ENCODE data around the gene EXT2.

Gene EXT2

DNA sequence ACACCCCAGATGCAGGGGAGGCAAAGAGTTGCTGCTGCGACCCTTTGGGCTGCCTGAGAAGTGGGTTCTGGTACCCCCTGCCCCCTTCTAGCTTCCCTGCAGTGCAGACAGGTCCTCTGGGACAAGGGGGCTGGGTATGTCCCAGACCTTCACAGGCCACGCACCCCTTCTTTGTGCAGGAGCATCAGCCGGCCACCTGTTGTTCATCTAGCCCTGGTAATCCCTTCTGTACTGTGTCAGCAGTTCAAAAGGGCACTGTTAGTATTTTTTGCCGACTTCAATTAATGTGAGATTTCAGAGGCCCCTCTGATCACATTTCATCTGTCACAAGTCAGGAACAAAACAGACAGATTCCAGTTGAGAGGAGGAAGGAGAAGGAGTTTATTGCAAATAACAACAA lies 164.6 kb downstream of the EXT2 start:
- in situ Hi-C loops (cut with MboI; ENCODE audit: low sequenced_read_pairs), result no loop called here

DNA sequence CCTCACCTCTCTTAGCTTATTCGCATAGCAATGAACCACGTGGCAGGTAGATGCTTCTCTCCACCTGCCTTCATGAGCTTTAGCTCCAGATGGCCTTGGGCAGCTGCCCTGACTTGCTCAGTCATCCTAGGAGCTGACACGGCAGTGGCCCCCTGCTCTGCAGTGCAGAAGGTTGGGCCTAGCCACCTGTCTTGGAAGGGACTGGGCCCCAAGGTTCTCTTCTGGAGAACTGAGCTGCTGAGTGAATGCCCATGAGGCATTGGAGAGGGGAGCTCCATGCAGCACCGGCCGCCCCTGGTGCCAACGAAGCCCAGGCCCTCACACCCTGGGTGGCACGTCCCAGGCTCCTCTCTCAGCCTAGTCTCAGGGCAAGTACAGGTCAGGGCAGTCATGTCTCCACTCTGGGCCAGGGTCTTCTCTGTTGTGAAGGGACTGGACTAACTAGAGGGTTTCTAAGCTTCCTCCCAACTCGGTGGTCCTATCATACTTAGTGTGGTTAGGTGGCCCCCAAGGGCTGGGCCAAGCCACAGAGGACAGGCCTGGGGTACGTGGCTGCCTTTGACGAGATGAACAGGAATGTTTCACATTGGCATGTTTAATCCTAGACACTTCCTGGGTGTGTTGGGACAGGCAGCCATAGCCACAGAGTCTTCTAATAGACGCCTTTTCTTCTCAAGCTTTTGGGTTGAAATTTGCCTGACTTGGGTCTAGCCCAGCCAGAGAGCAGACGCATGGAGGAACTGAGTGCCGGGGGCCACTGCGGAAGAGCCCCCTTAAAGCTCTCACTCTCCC lies 166.5 kb downstream of the EXT2 start:
- in situ Hi-C loops (cut with MboI; ENCODE audit: low sequenced_read_pairs), result no loop called here

DNA sequence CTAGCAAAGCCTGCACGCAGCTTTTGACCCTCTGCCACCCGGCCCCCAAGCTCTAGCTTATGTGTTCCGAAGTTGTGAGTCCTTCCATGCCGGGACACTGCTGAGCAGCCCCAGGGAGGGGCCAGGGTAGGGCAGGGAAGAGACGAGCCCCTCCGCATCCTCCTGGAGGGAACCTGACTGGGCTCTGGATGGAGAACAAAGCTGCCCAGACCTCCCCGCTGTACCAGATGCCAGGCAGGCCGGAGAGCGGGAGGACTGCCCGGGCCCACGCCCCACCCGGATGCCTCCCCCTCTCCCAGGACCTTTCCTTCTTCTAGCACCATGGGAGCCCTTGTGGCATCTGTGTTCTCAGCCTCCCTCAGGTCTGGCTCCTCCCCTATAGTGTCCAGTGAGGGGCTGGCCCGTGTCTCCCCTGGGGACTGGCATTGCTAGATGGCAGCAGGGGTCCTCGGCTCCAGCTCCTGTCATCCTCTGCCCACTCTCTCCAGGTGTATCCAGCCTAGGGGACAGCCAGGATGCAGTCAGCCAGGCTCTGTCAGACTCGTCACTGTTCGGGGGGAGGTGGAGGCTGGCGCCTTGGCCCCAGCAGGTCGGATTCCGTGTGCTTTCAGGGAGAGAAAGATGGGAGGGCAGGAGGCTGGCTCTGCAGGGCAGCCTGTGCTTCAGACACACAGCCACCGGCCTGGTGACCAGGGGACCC lies 168.4 kb downstream of the EXT2 start:
- in situ Hi-C loops (cut with MboI; ENCODE audit: low sequenced_read_pairs), result no loop called here

DNA sequence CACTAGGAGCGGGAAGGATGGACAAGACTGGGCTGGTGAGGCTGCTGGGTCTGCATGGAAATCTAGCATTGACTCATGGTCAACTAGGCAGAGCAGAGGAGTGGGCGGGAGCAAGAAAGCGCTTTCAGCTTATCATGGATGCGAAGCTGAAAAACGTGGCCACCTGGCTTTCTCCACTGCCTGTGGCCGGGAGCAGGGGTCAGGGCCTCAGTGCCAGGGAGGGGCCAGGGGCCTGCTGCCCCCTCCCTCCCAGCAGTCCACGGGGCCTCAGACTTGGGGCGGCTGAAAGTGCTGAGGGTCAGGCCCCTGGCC lies 168.9 kb downstream of the EXT2 start:
- in situ Hi-C loops (cut with MboI; ENCODE audit: low sequenced_read_pairs), result no loop called here

DNA sequence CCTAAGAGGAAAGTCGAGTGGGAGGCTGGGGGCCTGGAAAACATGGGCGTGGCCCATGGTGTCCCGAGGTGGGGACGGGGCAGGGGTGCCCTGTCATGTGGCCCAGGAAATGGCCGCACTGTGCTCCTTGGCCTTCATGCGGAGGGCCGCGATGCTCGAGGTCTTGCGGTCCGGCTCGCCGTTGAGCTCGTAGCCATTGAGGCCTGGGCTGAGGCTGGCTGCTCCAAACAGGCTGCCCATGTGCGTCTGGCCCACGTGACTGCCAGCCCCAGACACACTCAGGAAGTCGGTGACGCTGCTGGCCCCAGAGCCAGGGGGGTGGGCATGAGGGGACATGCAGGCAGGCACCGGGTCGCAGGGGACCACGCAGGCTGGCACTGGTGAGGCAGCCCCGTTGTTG lies 169.3 kb downstream of the EXT2 start:
- in situ Hi-C loops (cut with MboI; ENCODE audit: low sequenced_read_pairs), result no loop called here

DNA sequence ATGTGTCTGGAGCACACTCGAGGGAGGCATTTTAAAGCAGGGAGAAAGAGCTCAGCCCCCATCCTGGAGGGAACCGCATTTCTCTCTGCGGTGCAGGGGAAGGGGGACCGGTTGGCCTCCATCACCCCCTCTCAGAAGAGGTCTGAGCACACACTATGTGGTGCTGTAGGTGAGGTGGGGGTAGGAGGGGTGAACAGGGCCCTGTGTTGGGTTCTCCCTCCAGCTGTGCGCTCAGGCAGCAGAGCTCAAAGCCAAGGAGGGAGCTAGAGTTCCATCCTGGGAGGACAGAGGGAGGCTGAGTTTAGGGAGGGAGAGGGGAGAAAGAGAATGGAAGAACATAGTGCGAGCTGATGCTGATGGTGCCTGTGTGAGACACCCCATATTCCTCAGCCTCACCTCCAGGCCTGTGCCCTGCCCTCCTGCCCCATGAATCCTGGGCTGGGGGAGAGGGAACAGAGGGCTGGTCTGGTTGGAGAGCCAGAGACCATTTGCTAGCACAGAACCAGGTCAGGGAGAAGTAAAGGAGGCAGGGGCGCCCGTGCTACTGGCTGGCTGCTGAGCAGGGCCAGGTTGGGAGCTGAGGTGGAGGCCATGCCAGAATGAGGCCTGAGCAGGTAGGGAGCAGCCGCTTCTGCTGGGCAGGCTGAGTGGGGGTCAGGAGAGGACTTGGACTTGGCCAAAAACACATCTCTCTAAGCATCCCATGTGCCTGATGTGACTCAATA lies 170.7 kb downstream of the EXT2 start:
- in situ Hi-C loops (cut with MboI; ENCODE audit: low sequenced_read_pairs), result no loop called here

DNA sequence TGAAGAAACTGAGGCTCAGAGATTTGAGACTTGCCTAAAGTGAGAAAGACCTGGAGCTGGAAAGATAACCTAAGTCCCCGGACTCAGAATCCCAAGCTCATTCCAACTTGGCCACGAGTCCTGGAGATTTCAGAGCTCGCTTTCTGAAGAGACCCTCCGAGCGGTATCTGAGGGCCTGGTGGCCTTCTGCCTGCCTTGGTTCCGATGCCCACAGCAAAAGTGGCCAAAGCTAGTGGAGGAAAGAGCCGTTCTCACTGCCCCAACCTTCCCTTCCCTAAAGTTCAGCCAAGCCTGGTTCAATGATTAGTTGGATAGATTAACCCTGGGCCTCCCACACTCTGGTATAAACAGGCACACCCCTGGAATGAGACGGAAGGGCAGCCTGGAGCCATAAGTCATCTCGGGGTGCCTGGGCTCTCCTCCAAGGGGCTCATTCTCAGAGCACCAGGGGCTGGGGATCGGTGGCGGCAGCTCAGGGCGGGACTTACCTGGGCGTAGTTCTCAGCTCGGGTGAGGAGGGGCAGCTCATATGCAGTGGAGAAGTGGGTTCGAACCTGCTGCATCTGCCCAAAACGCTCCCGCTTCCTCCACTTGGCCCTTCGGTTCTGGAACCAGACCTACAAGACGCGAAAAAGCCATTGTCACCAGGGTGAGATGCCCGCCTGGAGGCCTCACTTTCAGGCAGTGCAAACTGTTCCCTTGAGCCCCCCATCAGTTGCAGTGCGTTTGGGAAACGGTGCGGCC lies 171.7 kb downstream of the EXT2 start:
- in situ Hi-C loops (cut with MboI; ENCODE audit: low sequenced_read_pairs), result no loop called here

DNA sequence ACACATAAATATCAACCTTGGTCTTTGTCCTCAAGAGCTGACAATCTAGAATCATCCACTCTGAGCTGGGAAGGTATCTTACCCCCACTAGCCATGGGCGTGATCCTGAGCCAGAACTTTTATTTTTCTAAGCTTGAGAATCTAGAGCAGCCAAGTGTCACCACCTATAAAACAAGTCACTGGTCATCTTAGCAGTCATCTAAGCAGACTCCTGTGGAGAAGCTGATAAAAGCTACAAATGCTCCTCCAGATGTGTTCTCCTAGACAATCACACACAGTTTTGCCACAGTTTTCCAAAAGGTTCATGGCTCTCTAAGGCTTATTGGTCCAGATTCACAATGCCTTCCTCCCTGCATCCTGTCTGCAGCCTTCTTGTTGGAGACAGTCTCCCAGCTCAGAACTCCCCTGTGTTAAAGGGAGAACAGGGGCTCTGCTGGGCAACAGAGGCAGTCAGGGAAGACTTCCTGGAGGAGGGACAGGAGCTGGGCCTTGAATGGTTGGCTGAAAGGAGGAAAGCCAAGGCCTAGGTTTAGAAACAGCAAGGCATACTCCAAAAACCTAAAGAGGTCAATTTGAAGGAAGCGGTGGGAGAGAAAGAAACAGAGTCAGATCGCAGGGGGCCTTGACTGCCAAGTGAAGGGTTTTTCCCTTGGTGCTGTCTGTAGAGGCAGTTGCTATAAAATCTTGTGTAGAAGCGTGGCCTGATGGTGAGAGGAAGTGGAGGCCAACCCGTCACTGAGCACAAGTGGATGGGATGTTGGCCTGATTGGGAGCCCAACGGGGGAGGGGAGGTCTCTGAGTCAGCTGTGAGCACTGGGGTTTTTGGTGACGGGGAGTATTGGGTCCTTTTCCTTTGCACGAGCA lies 172.5 kb downstream of the EXT2 start:
- in situ Hi-C loops (cut with MboI; ENCODE audit: low sequenced_read_pairs), result no loop called here

DNA sequence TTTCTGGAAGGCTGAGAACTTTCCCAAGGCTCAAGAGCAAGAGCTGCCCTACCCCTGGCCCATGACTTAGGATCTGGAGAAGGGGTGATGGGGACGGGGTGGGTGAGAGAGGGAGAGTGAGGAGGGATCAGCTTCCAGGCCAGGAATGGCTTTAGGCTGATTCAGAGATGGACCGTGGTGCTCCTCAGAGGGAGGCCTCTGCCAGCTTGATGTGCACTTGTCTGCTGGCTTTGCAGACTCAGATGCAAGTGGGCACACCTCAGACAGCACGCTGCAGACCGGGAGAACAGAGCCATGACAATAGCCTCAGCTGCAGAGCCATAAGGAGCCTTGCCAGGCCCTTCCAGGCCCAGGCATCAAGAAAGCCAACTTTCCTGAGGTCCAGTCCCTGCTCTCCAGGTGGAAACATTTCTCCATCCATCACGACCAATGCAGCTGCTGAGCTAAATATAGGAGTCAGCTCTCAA lies 173.2 kb downstream of the EXT2 start:
- in situ Hi-C loops (cut with MboI; ENCODE audit: low sequenced_read_pairs), result no loop called here

DNA sequence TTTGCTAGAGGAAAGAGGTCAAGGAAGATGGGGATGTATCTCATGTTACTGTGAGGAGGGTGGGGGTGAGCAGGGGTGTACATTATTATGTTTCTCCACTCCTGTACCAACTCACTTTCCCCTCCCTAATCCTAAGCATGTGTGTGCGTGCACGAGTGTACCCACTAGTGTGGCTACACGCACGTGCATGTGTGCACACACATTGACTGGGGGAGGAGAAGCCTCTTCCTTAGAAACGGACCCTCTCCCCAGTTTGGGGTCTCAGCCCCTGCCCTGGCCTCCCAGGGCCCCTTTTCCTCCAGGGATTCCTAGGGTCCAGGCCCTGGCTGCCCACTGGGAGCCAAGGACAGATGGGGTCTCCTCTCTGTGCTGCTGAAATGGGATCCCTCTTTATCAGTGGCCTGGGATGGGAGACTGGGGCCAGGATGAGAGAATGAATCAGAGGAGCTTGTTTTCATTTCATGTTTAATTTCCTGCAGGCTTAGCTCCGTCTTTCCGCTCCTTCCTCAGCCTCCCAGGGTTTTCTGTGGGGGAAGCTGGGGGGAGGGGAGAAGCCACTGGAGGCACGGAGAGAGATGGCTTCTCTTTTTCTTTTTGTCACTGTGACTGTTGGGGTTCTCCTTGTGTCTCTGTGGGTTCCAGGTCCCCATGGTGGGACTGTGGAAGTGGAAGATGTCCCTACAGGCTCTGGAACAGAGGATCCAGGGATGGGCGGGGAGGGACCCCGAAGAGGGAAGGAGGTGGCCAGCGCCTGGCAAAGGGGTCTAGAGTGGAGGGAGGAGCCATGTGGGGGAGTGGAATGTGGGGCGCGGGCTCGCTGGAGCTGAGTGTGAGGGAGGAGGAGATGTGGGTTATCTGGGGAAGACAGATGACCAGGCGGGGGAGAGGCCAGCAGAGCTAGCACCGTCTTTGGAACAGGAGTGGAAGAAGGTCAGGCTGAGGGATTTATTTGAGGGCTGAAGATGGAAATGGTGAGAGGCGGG lies 174.2 kb downstream of the EXT2 start:
- in situ Hi-C loops (cut with MboI; ENCODE audit: low sequenced_read_pairs), result no loop called here

DNA sequence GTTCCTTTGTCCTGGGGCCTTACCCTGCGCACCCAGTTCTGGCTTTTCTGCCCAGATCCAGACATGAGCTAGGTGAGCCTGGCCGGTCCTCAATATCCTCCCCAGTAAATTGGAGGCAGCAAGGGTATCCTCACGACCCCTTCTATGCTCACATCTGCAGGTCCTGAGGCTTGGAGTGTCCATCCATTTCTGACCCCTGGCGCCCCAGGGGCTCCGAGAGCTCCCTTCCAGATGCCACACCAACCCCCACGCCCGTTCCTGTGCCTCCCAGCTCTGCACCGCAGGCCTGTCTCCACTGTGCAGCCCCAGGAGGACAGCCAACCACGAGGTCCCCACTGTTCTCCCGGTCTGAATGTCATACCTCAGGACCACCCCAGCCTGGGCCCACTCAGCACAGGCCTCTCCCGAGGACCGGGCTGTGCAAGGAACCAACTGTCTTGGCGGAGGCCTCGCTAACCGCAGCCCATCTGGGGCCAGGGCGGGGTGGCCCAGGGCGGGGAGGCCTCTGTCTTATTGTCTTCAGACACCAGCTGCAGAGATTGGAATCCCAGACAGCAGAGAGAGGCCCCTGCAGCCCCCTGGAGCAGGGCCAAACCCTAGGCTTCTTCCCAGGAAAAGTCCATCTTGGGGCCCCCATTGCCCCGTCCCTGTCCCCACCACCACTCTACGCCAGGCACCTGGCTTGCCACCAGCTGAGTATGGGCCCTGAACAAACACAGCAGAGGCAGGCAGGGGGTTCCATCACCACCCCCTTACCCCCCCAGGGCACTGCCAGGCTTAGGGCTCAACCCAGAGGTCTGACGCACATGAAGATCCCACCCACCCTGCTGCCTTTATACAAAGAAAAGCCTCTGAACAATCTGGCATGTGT lies 175.2 kb downstream of the EXT2 start:
- in situ Hi-C loops (cut with MboI; ENCODE audit: low sequenced_read_pairs), result no loop called here

DNA sequence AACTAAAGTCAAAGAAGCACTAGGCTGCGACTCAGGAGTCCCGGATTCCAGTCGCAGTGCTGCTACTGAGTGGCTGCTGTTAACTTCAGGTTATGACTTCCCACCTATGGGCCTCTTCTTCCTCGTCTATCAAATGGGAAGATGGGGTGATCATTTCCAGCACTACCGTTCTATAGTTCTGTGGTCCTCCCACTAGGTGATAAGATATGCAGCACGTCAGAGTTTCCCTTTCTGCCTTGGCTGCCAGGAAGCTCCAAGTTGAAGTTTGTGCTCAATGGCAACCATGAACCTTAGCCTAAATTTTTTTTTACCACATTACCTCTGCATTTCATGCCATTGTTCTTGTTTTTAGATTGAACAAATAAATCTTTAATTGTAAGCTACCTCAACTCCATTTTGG lies 175.8 kb downstream of the EXT2 start:
- in situ Hi-C loops (cut with MboI; ENCODE audit: low sequenced_read_pairs), result no loop called here

DNA sequence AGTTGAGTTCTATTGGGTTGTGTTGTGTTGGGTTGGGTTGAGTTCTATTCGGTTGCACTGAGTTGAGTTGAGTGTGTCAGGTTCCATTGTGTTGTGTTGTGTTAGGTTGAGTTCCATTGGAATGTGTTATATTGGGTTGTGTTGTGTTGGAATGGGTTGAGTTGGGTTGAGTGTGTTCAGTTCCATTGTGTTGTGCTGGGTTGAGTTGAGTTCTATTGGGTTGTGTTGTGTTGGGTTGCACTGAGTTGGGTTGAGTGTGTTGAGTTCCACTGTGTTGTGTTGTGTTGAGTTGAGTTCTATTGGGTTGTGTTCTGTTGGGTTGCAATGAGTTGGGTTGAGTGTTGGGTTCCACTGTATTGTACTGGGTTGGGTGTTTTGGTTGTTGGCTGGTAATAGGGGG lies 178.9 kb downstream of the EXT2 start:
- in situ Hi-C loops (cut with MboI; ENCODE audit: low sequenced_read_pairs), result no loop called here

DNA sequence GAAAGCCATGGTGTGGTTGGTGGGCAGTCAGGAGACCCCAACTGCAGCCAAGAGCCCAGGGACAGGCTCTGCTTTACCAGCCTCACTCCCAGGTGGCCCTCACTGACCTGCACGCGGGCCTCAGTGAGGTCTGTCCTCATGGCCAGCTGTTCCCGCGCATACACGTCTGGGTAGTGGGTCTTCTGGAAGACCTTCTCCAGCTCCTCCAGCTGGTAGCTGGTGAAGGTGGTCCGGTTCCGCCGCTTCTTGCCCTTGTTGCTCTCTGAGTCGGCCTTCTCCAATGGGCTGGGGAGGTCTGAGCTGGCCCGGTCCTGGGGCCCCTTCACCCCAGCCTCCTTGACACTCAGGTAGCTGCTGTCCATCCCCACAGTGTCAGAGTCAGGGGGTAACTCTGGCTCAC lies 179.8 kb downstream of the EXT2 start:
- in situ Hi-C loops (cut with MboI; ENCODE audit: low sequenced_read_pairs), result loop anchor here (25.0 kb wide), 1 partner anchor 612 kb away; no protein-coding TSS in a partner anchor

DNA sequence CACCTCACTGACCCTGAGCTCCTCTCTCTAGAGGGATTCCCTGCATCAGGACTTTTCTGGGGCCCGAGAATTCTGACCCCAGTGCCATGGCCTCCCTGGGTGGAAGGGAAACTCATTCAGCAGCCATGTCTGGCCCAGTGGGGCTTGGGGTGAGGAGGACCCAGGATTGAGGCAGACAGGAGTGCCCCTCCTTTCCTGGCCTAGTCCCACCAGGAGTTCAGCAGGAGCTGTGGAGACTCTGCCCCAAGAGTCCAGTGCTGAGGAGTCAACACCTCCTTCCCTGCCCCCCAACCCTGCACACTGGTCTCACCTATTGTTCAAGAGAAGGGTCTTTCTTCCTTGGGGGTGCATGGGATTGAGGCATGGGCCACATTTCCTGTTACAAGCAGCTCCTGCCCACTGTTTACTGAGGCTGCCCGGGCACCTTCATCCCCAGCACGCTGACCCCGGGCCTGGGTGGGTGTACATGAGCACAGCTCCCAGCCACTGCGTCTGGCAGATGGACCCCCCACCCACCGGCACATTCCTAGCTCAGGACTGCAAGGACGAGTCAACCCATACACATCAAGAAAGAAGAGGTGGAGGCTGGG lies 180.6 kb downstream of the EXT2 start:
- in situ Hi-C loops (cut with MboI; ENCODE audit: low sequenced_read_pairs), result loop anchor here (25.0 kb wide), 1 partner anchor 611 kb away; no protein-coding TSS in a partner anchor

DNA sequence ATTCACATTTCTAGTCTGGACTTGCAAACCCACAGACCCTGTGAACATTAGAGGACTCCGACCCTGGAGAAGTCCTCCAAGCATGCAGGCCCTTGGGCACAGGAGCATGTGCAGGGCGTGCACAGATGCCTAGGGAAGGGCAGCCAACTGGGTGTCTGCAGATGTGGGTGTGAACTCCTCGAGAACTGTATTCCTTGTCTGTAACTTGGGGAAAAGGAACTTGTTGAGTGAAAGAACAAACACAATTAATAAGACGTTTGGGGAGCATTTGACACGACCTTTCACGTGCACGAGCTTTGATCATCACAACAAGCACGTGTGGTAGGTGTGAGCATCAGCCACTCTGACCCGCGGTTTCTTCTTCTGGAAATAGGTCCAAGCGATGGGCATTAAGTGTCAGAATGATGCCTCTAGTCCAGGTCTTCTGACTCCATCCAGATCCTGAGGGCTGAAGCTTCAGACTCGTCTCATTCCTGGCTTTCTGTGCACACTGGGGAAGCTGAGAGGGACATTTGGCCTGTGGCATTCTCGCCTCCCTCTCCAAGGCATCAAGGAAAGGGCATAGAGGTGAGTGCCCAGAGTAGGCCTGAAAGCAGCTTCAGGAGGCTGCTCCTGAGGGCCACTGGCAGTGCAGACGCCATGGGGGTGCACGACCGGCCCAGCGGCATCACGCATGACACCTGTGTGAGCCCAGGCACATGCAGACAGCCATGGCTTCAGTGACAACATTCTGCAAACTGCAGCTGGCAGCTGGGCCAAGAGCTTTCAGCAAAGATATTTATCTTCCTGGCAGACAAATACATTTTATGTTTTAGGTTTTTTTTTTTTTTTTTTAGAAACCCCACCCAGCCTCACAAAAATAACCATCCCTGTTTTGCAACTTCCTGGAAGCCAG lies 182.0 kb downstream of the EXT2 start:
- in situ Hi-C loops (cut with MboI; ENCODE audit: low sequenced_read_pairs), result loop anchor here (25.0 kb wide), 1 partner anchor 610 kb away; no protein-coding TSS in a partner anchor

Measured in HL-60/S4 treated with retinoic acid at 250 ng/mL for 4 days and 3 days (cell line).